ENCODE results near the gene TUBB4A.
A peak's percentile ranks its signal among the peaks of the same experiment; 100 is the strongest.

Gene TUBB4A

GRCh38 chr19:6476155-6476895 is 25.8 kb downstream of the TUBB4A start:
- Mint-ChIP-seq H3K4me3 (no peak overlapping the region), H3K9me3 (no peaks in the 10 kb centered on the region), H3K36me3 (peaks cover 24 to 32% of the 10 kb centered on the region in 2 donors), H3K27ac (no peak overlapping the region), H3K27me3 (no peaks in the 10 kb centered on the region), H3K4me1 (peaks cover 9 to 21% of the 10 kb centered on the region in 2 donors)
- DNase-seq = peak; percentile 47
- ATAC-seq (replicated peaks) = peak; percentile 95

DNA sequence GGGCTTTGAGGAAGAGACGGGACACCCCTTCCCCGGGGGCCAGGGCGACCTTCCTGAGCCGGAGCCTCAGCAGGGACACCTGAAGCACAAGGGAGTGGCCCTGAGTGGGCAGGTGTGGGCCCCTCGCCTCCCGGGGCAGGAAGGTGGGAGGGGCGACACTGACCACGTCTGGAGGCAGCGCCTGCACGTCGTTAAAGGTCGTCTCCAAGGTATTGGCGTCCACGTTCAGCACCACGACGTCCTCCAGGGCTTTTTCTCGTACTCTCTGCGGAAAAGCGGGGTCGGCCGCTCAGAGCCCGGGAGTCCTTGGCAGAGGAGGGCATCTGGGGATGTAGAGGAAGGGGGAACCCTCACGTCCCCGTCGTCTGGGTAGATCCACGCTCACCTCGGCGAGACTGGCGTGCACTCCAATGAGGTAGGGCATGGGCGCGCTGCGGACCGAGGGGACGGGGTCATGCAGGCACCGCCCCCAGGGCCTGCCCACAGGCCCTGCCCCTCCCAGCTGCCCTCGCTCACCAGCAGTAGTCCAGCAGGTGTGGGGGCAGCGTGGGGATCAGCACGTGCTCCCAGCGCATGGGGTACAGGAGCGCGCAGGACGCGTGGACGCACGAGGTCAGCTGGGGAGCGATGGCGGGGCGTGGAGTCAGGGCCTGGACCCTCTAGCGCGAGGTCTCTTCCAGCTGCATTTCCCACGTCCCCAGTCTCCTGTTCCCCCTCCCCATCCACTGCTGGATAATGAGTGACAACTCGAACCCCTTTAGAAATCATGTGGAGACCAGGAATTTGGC is 26.6 kb downstream of the TUBB4A start:
- Mint-ChIP-seq H3K27ac (no peak overlapping the region), H3K4me1 (peaks cover 4 to 13% of the 10 kb centered on the region in 2 donors), H3K4me3 (no peak overlapping the region), H3K36me3 (peaks cover 27 to 38% of the 10 kb centered on the region in 2 donors), H3K27me3 (no peaks in the 10 kb centered on the region), H3K9me3 (no peaks in the 10 kb centered on the region)
- DNase-seq (no peak), ATAC-seq (replicated peaks) (no peak)

DNA sequence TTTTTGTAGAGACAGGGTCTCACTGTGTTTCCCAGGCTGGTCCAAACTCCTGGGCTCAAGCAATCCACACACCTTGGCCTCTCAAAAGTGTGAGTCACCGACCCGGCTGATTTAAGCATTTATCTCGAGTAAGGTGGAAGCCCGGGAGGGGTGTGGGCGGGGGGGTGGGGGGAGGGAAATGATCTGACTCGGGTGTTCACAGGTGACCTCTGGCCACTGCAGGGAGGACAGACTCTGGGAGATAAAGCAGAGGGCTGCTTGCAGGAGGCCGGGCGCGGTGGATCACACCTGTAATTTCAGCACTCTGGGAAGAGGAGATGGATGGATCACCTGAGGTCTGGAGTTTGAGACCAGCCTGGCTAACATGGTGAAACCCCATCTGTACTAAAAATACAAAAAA is 28.5 kb downstream of the TUBB4A start:
- peaks cover 0 to 5% of the 10 kb centered on the region in 2 donors for H3K4me1 Mint-ChIP-seq
- DNase-seq = no peak
- peaks cover 38 to 49% of the 10 kb centered on the region in 2 donors for H3K36me3 Mint-ChIP-seq
- no peak overlapping the region for H3K4me3 Mint-ChIP-seq
- no peaks in the 10 kb centered on the region for H3K27me3 Mint-ChIP-seq
- H3K27ac Mint-ChIP-seq = no peak overlapping the region
- ATAC-seq (replicated peaks) = no peak
- no peaks in the 10 kb centered on the region for H3K9me3 Mint-ChIP-seq

DNA sequence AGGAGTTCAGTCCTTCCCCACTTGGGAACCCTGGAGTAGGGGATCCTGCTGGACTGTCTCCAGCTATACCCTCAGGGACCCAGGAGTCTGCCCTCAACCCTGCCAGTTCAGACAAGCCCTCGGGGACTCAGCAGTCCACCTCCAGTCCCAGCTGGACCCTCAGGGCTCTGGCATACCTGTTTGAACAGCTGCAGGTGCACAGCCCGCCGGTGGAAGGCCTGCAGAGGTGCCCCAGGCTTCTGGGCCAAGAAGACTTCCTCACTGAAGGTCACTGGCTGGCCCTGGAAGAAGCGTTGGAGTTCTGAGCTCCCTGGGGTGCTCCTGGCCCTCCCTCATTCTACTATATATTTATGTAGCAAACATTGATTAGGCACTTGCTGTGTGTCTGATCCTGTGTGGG is 29.4 kb downstream of the TUBB4A start:
- peaks cover 48 to 57% of the 10 kb centered on the region in 2 donors for H3K36me3 Mint-ChIP-seq
- no peak for ATAC-seq (replicated peaks)
- no peak overlapping the region for H3K27ac Mint-ChIP-seq

GRCh38 chr19:6471076-6471475 is 31.0 kb downstream of the TUBB4A start:
- peaks cover 42 to 59% of the 10 kb centered on the region in 2 donors for H3K36me3 Mint-ChIP-seq
- no peaks in the 10 kb centered on the region for H3K9me3 Mint-ChIP-seq
- no peak overlapping the region for H3K4me3 Mint-ChIP-seq
- H3K27ac Mint-ChIP-seq = no peak overlapping the region
- H3K4me1 Mint-ChIP-seq = peaks cover 7 to 16% of the 10 kb centered on the region in 2 donors
- no peaks in the 10 kb centered on the region for H3K27me3 Mint-ChIP-seq
- DNase-seq (no peak), ATAC-seq (replicated peaks) (no peak)

More for the DNA sequence above, 29.4 kb downstream of the TUBB4A start:
- H3K4me1 Mint-ChIP-seq = peaks cover 2 to 5% of the 10 kb centered on the region in 2 donors
- H3K4me3 Mint-ChIP-seq = no peak overlapping the region
- DNase-seq = no peak
- H3K9me3 Mint-ChIP-seq = no peaks in the 10 kb centered on the region
- no peaks in the 10 kb centered on the region for H3K27me3 Mint-ChIP-seq

GRCh38 chr19:6470173-6470572 is 31.9 kb downstream of the TUBB4A start:
- peaks cover 38 to 53% of the 10 kb centered on the region in 2 donors for H3K36me3 Mint-ChIP-seq
- ATAC-seq (replicated peaks) = no peak
- no peak overlapping the region for H3K27ac Mint-ChIP-seq
- peaks cover under 1 to 5% of the 10 kb centered on the region in 2 donors for H3K27me3 Mint-ChIP-seq
- no peaks in the 10 kb centered on the region for H3K9me3 Mint-ChIP-seq
- H3K4me3 Mint-ChIP-seq = no peak overlapping the region
- peaks cover 7 to 16% of the 10 kb centered on the region in 2 donors for H3K4me1 Mint-ChIP-seq
- DNase-seq = no peak

DNA sequence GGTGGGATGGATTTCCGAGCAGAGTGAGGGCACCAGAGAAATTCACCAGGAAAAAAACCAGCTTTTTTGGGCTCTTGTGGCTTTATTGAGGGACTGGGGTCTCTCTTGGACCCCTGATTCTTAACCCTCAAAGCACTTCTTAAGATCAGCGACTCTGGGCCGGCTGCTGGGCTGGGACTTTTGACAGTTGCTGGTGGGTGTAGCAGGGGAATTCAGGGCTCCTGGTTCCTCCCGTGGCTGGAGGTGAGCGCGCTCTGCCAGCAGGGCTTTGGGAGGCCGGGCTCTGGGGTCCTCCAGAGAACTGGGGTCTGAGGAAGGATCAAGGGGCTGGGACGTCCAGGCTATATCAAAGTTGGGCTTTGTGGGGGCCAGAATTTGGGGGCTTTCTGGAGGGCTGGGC is 34.7 kb downstream of the TUBB4A start:
- Mint-ChIP-seq H3K27me3 (peaks cover 11 to 15% of the 10 kb centered on the region in 2 donors), H3K4me3 (no peak overlapping the region), H3K27ac (no peak overlapping the region), H3K9me3 (no peaks in the 10 kb centered on the region), H3K36me3 (peaks cover 29 to 40% of the 10 kb centered on the region in 2 donors), H3K4me1 (peaks cover 16 to 21% of the 10 kb centered on the region in 2 donors)
- ATAC-seq (replicated peaks) (no peak), DNase-seq (no peak)

GRCh38 chr19:6466526-6467248 is 35.4 kb downstream of the TUBB4A start:
- DNase-seq = no peak
- Mint-ChIP-seq H3K27ac (no peak overlapping the region), H3K36me3 (peaks cover 29 to 40% of the 10 kb centered on the region in 2 donors), H3K27me3 (peaks cover 11 to 15% of the 10 kb centered on the region in 2 donors), H3K4me3 (no peak overlapping the region), H3K9me3 (no peaks in the 10 kb centered on the region), H3K4me1 (peaks cover 16 to 21% of the 10 kb centered on the region in 2 donors)
- no peak for ATAC-seq (replicated peaks)

DNA sequence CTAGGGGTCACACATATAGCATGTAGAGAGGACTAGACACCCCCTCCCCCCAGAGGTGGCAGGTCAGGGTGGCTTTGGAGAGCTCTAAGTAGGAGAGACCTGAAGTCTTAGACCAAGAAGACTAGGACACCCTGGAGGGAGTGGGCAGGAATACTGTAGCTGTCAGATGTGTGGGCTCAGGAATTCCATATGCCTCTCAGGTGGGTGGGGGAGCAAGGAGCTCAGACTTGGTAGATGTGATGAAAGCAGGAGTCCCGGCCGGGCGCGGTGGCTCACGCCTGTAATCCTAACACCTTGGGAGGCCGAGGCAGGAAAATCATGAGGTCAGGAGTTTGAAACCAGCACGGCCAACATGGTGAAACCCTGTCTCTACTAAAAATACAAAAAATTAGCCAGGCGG is 36.4 kb downstream of the TUBB4A start:
- ATAC-seq (replicated peaks) = no peak
- H3K27me3 Mint-ChIP-seq = peaks cover 11 to 15% of the 10 kb centered on the region in 2 donors
- H3K27ac Mint-ChIP-seq = no peak overlapping the region
- H3K4me3 Mint-ChIP-seq = no peak overlapping the region
- peaks cover 16 to 23% of the 10 kb centered on the region in 2 donors for H3K4me1 Mint-ChIP-seq
- H3K36me3 Mint-ChIP-seq = peaks cover 26 to 34% of the 10 kb centered on the region in 2 donors
- no peaks in the 10 kb centered on the region for H3K9me3 Mint-ChIP-seq
- DNase-seq = no peak

GRCh38 chr19:6465006-6465405 is 37.1 kb downstream of the TUBB4A start:
- Mint-ChIP-seq H3K27me3 (peaks cover 11 to 18% of the 10 kb centered on the region in 2 donors), H3K4me1 (peaks cover 19 to 29% of the 10 kb centered on the region in 2 donors), H3K9me3 (no peaks in the 10 kb centered on the region), H3K36me3 (peaks cover 22 to 32% of the 10 kb centered on the region in 2 donors), H3K4me3 (peak overlapping the region in 1 of 2 donors; percentile 3), H3K27ac (peak overlapping the region; percentile 62)
- no peak for DNase-seq
- no peak for ATAC-seq (replicated peaks)

GRCh38 chr19:6464070-6464873 is 37.8 kb downstream of the TUBB4A start, which contains the start of gene CRB3:
Gene CRB3, plus strand, starts transcription at chr19:6464271. Its CDS starts 431 bp downstream, at chr19:6464702.
- H3K4me3 Mint-ChIP-seq = peak within 1 kb of the TSS; percentile 63 to 79
- no peaks in the 10 kb centered on the region for H3K9me3 Mint-ChIP-seq
- H3K36me3 Mint-ChIP-seq = peaks cover 20 to 28% of the 10 kb centered on the region in 2 donors
- H3K27me3 Mint-ChIP-seq = peaks cover 11 to 20% of the 10 kb centered on the region in 2 donors
- peaks cover 20 to 33% of the 10 kb centered on the region in 2 donors for H3K4me1 Mint-ChIP-seq
- no peak for DNase-seq
- H3K27ac Mint-ChIP-seq = peak within 1 kb of the TSS; percentile 62
- no peak for ATAC-seq (replicated peaks)

GRCh38 chr19:6460099-6460884 is 41.8 kb downstream of the TUBB4A start:
- peak; percentile 83 to 89 for ATAC-seq (replicated peaks)
- Mint-ChIP-seq H3K27ac (peak overlapping the region; percentile 90), H3K36me3 (peaks cover 11 to 13% of the 10 kb centered on the region in 2 donors), H3K27me3 (peaks cover 11 to 20% of the 10 kb centered on the region in 2 donors), H3K4me1 (peaks cover 27 to 42% of the 10 kb centered on the region in 2 donors), H3K9me3 (no peaks in the 10 kb centered on the region), H3K4me3 (peak overlapping the region; percentile 93 to 97)
- peak; percentile 97 for DNase-seq

Measured in stimulated activated naive B cell treated with anti-CD40 and anti-IgM and Interleukin-4, amounts not matched to agents 10 μg/mL and 1 μg/mL and 100 μg/mL, for 72 hours (primary cell).